ENCODE results near the gene WDR93. TPM values are rescaled to one million over a fixed set of nuclear protein-coding genes. Genes with fewer than 3 reads are reported as not detected.

The WDR93 gene
- total RNA-seq, 1 experiment from 2014 or later, result 0.05 TPM

DNA sequence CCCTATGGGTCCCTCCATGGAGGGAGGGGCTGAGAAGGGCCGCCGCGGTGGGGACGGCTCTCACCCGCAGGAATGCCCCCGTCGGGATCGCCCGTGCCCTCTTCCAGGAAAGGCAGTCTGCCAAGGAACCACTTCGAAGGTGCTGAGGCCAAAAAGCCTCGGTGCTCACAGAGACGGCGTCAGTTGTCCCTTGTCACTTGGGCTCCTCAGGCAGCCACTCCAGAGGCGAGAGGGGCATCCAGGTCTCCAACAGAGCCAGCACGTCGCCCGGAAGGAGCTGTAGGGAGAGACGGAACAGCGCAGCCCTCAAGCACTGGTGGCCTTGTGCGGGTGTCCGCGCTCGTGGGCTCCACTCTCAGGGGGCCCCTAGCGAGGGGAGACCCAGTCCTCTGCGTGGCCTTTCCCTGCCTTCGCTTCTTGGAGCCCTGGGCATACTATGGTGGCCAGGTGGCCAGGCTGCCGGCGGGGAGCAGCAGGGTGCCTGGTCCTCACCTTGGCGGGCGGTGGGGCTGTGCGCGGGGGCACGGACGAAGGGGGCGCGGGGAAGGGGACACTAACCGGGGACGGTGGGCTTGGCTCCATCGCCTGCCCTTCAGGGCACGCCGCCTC lies 59.4 kb downstream of the WDR93 start:
- Histone ChIP-seq H3K36me3 (no peaks in the 10 kb centered on the region), H3K4me3 (peak overlapping the region; percentile 52), H3K9me3 (replicated peaks) (no peaks in the 10 kb centered on the region), H3K27ac (no peak overlapping the region), H3K27me3 (replicated peaks) (no peaks in the 10 kb centered on the region), H3K4me1 (replicated peaks) (peaks cover 26% of the 10 kb centered on the region)
- DNase-seq (ENCODE audit: low read depth in 1 of 2, low spot score in 2 of 2), result no peak

DNA sequence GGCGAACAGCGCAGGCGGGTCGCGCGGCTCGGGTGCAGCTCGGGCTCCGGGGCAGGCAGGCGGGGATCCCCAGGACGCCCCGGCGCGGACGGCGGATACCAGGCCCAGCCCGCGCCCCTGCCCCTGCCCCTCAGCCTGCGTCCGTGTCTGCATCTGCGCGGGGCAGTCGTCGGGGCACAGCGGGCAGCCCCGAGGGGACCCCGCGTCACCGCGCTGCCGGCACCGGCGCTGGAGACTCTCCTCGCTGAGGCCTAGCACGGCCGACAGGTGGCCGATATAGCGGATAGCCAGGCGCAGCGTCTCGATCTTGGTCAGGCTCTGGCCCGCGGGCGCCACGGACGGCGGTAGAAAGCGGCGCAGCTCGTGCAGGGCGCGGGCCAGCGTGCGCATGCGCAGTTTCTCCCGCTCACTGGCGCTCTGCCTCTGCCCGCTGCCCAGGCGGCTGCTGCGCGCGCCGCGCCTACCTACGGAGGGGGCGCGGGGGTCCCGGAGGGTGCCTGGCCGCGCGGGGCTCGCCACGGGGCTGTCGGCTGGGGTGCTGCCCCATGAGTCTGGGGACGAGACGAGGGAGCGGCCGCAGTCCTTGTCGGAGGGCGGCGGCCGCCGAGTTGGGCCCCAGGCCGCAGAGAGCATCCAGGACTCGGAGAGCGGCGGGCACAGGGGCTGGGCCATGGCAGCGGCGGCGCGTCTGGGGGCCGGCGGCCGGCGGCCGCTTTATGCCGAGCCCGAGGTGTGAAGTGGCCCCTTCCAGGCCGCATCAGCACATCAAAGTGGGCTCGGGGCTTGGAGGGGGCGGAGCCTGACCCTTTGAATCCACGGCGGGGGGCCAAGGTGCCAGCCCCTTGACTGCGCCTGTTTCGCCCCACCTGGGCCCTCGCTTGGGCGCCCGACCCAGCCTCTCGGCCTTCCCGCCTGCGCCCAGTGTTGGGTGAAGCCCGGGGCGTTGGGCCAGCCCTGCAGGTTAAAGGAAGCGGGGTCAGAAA lies 60.2 kb downstream of the WDR93 start, which contains the start of gene MESP1:
Gene MESP1 (minus strand): TSS at position 690 of the 983 bp plus-strand sequence. CDS start 18 bp downstream, at position 672.
- H3K4me3 ChIP-seq, result peak within 1 kb of the TSS; percentile 52
- no peaks in the 10 kb centered on the region for H3K36me3 ChIP-seq
- peak; percentile 85 to 93 for DNase-seq (ENCODE audit: low read depth in 1 of 2, low spot score in 2 of 2)
- peaks cover 32% of the 10 kb centered on the region for H3K4me1 ChIP-seq (replicated peaks)
- H3K27me3 ChIP-seq (replicated peaks), result no peaks in the 10 kb centered on the region
- H3K27ac ChIP-seq, result no peak within 1 kb of the TSS
- no peaks in the 10 kb centered on the region for H3K9me3 ChIP-seq (replicated peaks)

DNA sequence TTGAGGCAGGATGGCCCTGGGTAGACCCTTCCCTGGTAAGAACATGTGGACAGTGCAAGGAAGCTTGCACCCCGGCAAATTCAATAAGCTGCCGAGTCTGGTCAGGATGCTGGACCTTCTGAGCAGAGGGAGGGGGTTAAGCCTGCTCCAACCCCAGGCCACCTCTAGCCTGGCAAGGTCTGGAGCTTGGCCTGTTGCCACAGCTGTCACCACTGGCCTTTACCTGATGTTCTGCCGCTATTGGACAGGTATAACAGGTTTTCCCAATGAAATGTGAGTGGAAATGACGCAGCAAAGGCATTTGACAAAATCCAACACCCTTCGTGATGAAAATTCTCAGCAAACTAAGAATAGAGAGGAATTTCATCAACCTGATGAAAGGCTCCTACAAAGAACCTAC lies 61.1 kb downstream of the WDR93 start:
- no peaks in the 10 kb centered on the region for H3K9me3 ChIP-seq (replicated peaks)
- no peak overlapping the region for H3K4me3 ChIP-seq
- H3K4me1 ChIP-seq (replicated peaks), result peaks cover 32% of the 10 kb centered on the region
- DNase-seq (ENCODE audit: low read depth in 1 of 2, low spot score in 2 of 2), result no peak
- H3K27ac ChIP-seq, result no peak overlapping the region
- no peaks in the 10 kb centered on the region for H3K36me3 ChIP-seq
- H3K27me3 ChIP-seq (replicated peaks), result no peaks in the 10 kb centered on the region

DNA sequence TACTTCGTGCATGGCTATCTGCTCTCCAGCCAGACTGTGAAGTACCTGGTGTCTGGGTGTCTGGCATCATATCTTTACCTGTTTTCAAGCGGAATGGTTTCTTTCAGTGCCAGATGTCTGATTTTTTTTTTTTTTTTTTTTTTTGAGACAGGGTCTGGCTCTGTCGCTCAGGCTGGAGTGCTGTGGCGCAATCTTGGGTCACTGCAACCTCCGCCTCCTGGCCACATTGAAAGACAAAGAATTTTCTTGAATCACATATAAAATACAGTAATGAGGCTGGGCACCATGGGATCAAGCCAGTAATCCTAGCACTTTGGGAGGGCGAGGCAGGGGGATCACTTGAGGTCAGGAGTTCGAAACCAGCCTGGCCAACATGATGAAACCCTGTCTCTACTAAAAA lies 63.2 kb downstream of the WDR93 start:
- H3K9me3 ChIP-seq (replicated peaks), result no peaks in the 10 kb centered on the region
- H3K27ac ChIP-seq, result no peak overlapping the region
- H3K36me3 ChIP-seq, result no peaks in the 10 kb centered on the region
- H3K4me3 ChIP-seq, result no peak overlapping the region
- H3K27me3 ChIP-seq (replicated peaks), result no peaks in the 10 kb centered on the region
- H3K4me1 ChIP-seq (replicated peaks), result peaks cover 32% of the 10 kb centered on the region
- no peak for DNase-seq (ENCODE audit: low read depth in 1 of 2, low spot score in 2 of 2)

DNA sequence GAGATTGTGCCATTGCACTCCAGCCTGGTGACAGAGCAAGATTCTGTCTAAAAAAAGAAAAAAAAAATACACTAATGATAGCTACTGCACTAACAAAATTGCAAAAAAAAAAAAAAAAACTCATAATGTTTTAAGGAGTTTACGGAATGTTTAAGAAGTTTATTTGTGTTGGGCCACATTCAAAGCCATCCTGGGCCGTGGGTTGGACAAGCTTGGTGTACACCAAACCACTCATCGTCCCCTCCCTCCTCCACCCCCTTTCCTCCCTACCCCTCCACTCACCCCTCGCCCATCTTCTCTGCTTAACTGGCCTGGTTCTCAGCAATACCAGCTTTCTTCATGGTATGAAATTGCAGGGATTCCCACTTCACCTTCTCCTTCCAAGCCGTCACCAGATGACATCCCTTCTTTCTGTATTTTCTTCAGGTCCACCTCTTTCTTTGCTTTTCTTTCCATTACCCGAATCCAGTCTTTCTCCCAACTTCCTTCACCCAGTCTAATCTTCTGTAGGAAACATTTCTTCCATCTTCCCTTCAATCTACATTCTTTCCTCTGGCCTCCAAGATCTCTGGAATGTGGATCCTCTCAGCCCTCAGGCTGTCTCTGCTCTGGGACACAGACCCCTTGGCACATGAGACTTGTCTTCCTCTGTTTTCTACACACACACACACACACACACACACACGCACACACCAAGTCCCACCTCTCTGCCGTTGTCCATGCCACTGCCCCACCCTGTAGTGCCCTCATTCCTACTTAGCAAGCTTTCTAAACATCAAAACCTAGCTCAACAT lies 63.9 kb downstream of the WDR93 start:
- H3K36me3 ChIP-seq, result no peaks in the 10 kb centered on the region
- no peaks in the 10 kb centered on the region for H3K27me3 ChIP-seq (replicated peaks)
- DNase-seq (ENCODE audit: low read depth in 1 of 2, low spot score in 2 of 2), result peak in 1 of 2 experiments; percentile 67
- no peak overlapping the region for H3K4me3 ChIP-seq
- H3K4me1 ChIP-seq (replicated peaks), result peaks cover 32% of the 10 kb centered on the region
- H3K9me3 ChIP-seq (replicated peaks), result no peaks in the 10 kb centered on the region
- peak overlapping the region; percentile 33; the same call in 1 of the 2 replicates for H3K27ac ChIP-seq

DNA sequence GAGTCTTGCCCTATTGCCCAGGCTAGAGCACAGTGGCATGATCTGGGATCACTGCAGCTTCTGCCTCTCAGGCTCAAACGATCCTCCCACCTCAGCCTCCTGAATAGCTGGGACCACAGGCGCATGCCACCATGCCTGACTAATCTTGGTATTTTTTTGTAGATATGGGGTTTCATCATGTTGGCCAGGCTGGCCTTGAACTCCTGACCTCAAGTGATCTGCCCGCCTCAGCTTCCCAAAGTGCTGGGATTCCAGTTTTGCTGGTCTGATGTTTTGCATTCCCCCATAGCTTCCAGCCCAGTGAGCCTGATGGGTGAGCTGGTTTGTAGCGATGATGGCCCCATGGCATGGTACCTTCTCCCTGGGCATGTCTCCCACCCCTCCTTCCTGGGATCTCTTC lies 65.1 kb downstream of the WDR93 start:
- Histone ChIP-seq H3K9me3 (replicated peaks) (no peaks in the 10 kb centered on the region), H3K27ac (no peak overlapping the region), H3K4me3 (no peak overlapping the region), H3K27me3 (replicated peaks) (no peaks in the 10 kb centered on the region), H3K4me1 (replicated peaks) (peaks cover 26% of the 10 kb centered on the region), H3K36me3 (no peaks in the 10 kb centered on the region)
- no peak for DNase-seq (ENCODE audit: low read depth in 1 of 2, low spot score in 2 of 2)

DNA sequence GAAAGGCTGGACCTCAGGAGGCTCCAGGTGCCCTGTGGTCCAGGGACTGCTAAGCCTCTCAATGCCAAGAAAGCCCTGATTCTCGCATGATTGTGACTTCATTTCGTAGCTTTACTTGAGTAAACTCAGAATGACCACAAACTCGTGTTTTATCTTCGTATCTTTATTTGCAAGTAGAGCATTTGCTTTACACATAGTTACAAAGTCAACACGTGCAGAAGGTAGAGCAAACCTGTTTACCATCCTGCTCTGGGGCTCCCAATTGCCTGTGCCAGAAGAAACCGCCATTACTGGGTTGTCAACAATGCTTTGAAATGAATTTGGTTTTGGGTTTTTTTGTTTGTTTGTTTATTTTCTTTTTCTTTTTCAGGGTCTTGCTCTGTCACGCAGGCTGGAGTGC lies 66.3 kb downstream of the WDR93 start:
- DNase-seq (ENCODE audit: low read depth in 1 of 2, low spot score in 2 of 2), result no peak
- H3K9me3 ChIP-seq (replicated peaks), result no peaks in the 10 kb centered on the region
- no peak overlapping the region for H3K27ac ChIP-seq
- no peaks in the 10 kb centered on the region for H3K27me3 ChIP-seq (replicated peaks)
- no peak overlapping the region for H3K4me3 ChIP-seq
- H3K4me1 ChIP-seq (replicated peaks), result peaks cover 17% of the 10 kb centered on the region
- no peaks in the 10 kb centered on the region for H3K36me3 ChIP-seq

DNA sequence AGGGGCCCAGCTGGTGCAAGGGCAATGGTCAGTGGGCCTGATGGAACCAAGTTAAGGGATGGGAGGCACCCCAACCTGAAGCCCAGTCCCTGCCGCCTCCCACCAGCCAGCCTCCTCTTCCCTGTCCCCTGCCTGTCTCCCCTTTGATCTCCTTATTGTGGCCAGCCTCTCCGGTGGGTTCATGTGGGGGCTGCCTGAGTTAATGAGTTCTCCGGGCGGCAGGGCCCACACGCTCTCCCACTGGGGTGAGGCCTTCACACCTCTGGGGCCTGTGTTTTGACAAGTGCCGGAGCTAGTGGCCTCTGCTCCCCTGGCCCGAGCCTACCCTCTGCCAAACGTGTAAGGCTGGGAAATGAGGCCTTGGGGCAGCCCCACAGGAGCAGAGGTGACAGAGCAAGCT lies 67.7 kb downstream of the WDR93 start:
- Histone ChIP-seq H3K36me3 (no peaks in the 10 kb centered on the region), H3K4me3 (no peak overlapping the region), H3K9me3 (replicated peaks) (no peaks in the 10 kb centered on the region), H3K27me3 (replicated peaks) (no peaks in the 10 kb centered on the region), H3K27ac (no peak overlapping the region), H3K4me1 (replicated peaks) (peaks cover 17% of the 10 kb centered on the region)
- no peak for DNase-seq (ENCODE audit: low read depth in 1 of 2, low spot score in 2 of 2)

DNA sequence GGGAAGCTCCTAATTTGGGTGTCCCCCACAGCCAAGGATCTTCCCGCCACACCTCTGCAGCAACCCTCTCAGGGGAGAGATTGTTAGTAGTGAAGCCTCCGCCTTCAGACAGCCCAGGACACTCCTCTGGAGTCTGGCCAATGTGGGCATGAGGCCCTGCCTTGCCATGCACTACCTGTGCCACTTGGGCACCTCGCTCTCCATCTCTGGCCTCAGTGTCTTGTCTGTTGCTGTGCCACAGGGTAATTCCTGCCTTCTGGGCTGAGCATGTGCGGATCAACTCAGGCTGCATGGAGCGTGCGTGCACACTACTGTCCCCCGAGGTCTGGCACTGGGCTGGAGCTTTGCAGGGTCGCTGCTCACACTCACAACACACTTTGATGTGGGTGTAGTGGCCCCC lies 68.4 kb downstream of the WDR93 start:
- Histone ChIP-seq H3K27me3 (replicated peaks) (no peaks in the 10 kb centered on the region), H3K27ac (no peak overlapping the region), H3K36me3 (no peaks in the 10 kb centered on the region), H3K4me1 (replicated peaks) (peaks cover 15% of the 10 kb centered on the region), H3K4me3 (no peak overlapping the region), H3K9me3 (replicated peaks) (no peaks in the 10 kb centered on the region)
- DNase-seq (ENCODE audit: low read depth in 1 of 2, low spot score in 2 of 2), result no peak

DNA sequence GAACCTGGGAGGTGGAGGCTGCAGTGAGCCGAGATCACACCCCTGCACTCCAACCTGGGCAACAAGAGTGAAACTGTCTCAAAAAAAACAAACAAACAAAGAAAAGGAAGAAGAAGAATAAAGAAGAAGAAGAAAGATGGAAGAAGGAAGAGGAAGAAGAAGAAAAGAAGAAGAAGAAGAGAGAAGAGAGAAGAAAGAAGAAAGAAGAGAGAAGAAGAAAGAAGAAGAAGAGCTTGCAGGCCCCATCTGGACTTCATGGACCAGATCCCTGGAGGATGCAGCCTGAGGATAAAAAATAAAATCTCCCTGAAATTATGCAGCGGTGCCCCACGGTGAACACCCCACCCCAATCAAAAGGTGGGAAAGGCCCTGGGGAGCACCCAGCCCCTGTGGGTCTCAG lies 69.2 kb downstream of the WDR93 start:
- Histone ChIP-seq H3K27ac (no peak overlapping the region), H3K9me3 (replicated peaks) (no peaks in the 10 kb centered on the region), H3K27me3 (replicated peaks) (no peaks in the 10 kb centered on the region), H3K36me3 (no peaks in the 10 kb centered on the region), H3K4me3 (no peak overlapping the region), H3K4me1 (replicated peaks) (peaks cover 9% of the 10 kb centered on the region)
- no peak for DNase-seq (ENCODE audit: low read depth in 1 of 2, low spot score in 2 of 2)

DNA sequence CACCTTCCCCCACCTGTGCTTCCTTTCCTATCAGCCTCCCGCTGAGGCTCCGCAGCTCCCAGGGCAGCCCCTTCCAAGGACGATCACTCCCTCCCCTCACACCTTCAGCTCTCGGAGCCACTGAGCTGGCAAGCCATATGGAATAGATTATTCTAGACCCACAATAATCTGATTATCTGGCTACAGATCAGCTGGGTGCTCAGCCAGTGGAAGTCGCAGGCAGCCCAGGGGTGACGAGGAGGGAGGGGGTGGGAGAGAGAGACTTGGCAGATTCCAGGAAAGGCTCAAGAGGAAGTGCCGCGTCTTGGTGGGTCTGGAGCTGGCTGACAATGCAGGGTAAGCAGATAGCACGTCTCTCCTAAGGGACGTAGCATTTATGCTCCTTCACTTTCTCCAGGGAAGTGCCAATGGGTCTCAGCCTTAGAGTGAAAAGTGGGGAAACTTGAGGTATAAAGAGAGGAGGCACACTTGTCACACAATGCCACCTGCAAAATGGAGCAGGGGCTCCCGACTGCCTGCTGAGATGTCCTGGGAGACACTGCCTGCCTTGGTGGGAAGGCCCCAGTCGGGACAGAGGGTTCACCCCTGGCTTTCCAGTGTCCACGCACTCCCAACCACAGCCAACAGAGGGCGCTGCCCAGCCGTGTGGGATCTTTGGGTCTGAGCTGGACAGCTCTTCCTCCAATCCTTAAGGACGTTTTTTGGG lies 69.8 kb downstream of the WDR93 start:
- Histone ChIP-seq H3K36me3 (no peaks in the 10 kb centered on the region), H3K4me3 (no peak overlapping the region), H3K9me3 (replicated peaks) (no peaks in the 10 kb centered on the region), H3K4me1 (replicated peaks) (peaks cover 3% of the 10 kb centered on the region), H3K27ac (no peak overlapping the region), H3K27me3 (replicated peaks) (no peaks in the 10 kb centered on the region)
- peak; percentile 71 to 79 for DNase-seq (ENCODE audit: low read depth in 1 of 2, low spot score in 2 of 2)

DNA sequence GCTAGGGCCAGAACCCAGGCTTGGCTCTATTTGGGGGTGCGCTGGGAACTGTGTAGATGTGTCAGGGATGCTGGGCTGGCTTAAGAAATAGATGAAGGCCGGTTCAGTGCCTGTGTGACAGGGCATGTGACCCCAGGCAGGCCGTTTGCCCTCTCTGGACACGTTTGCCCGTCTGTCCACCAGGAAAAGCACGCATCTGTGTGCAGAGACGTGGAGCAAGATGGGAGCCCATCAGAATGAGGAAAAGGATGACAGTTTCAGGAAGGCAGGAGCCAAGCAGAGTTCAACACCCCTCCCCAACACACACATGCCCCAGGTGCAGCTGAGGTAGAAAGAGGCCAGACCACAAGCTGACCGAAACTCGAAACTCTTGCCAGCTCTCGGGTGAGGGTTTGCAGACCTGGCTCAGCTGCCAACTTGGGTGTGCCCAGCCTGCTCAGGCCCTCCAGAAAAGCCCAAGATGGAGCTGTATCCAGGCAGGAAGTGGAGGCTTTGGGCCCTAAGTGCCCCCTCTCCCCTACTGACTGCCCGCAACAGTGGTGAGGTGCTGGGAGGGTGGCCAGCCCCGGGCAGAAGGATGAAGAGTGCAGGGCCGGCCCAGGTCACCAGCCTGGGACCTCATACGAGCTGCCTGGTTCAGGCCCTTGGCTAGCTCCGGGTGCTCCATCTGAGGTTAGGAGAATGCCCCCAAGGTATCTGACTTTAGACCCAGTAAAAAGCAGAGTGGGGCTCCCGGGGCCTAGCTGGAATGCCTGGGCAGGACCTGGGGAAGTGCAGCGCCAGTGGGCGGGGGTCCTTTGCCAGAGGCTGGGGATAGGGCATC lies 70.6 kb downstream of the WDR93 start:
- DNase-seq (ENCODE audit: low read depth in 1 of 2, low spot score in 2 of 2), result no peak
- Histone ChIP-seq H3K36me3 (no peaks in the 10 kb centered on the region), H3K4me1 (replicated peaks) (no peaks in the 10 kb centered on the region), H3K9me3 (replicated peaks) (no peaks in the 10 kb centered on the region), H3K4me3 (no peak overlapping the region), H3K27ac (no peak overlapping the region), H3K27me3 (replicated peaks) (no peaks in the 10 kb centered on the region)

Data from SJSA1 (cell line).